NCI-H2107 treated with DMSO at 0.1 percent for 48 hours (cell line): Measurements from ENCODE around the gene PIGW.

Experiments
- DNase-seq: peaks from one replicate; lab custom pipeline; 2025; ENCODE audit not compliant: unreplicated experiment; lab: John Stamatoyannopoulos, UW

PIGW gene

GRCh38 chr17:36534840-36535668, at the start of gene PIGW, which contains the start of gene MYO19:
Gene PIGW, plus strand, starts transcription at chr17:36534987. Its CDS starts 2,115 bp downstream, at chr17:36537102.
Gene MYO19, minus strand, starts transcription at chr17:36534868. Its CDS starts 2,330 bp downstream, at chr17:36532538.
- DNase-seq = peak; percentile 80

- DNase-seq = no peak
Measured at GRCh38 chr17:36485027-36485426, 49.8 kb upstream of the PIGW start.

GRCh38 chr17:36485805-36486203, 49.0 kb upstream of the PIGW start:
- no peak for DNase-seq

GRCh38 chr17:36486204-36487194, 48.3 kb upstream of the PIGW start, which contains the start of gene ZNHIT3:
Gene ZNHIT3, plus strand, starts transcription at chr17:36486681. Its CDS starts 19 bp downstream, at chr17:36486700.
- peak; percentile 89 for DNase-seq

- no peak for DNase-seq
Measured at GRCh38 chr17:36493956-36494355, 40.8 kb upstream of the PIGW start.

GRCh38 chr17:36494674-36495073, 40.1 kb upstream of the PIGW start:
- DNase-seq = no peak

GRCh38 chr17:36495076-36495578, 39.7 kb upstream of the PIGW start:
- no peak for DNase-seq

GRCh38 chr17:36496018-36496789, 38.6 kb upstream of the PIGW start:
- no peak for DNase-seq

- DNase-seq = no peak
Measured at GRCh38 chr17:36498155-36498554, 36.6 kb upstream of the PIGW start.

GRCh38 chr17:36498560-36499300, 36.1 kb upstream of the PIGW start:
- DNase-seq = no peak

- DNase-seq = no peak
Measured at GRCh38 chr17:36500745-36501225, 34.0 kb upstream of the PIGW start.

GRCh38 chr17:36501351-36501750, 33.4 kb upstream of the PIGW start:
- DNase-seq = no peak

GRCh38 chr17:36501963-36502362, 32.8 kb upstream of the PIGW start:
- DNase-seq = no peak

- DNase-seq = no peak
Measured at GRCh38 chr17:36503456-36504155, 31.2 kb upstream of the PIGW start.

GRCh38 chr17:36504156-36504545, 30.6 kb upstream of the PIGW start:
- DNase-seq = no peak

GRCh38 chr17:36505171-36505570, 29.6 kb upstream of the PIGW start:
- DNase-seq = no peak

- DNase-seq = no peak
Measured at GRCh38 chr17:36506249-36506826, 28.4 kb upstream of the PIGW start.

- no peak for DNase-seq
Measured at GRCh38 chr17:36506831-36507230, 28.0 kb upstream of the PIGW start.

- no peak for DNase-seq
Measured at GRCh38 chr17:36507266-36507665, 27.5 kb upstream of the PIGW start.
